Stimulated activated CD4-positive, alpha-beta T cell treated with anti-CD3 and anti-CD28 coated beads, Interleukin-15, amount 100 ng/mL, for 48 hours (primary cell): ENCODE measurements around the gene ZNF544.
"Not testable (repeated sequence)": the region's sequence is repeated elsewhere in the genome, so short reads cannot be mapped to it uniquely, and the experiment has no call there.

Source experiments
- DNase-seq, 2 donors: peaks; one replicate each; pipeline ENCODE4 v3.0.0-alpha.2; 2020; ENCODE audit warnings: low read depth in 2 of 2

The ZNF544 gene

GRCh38 chr19:58305065-58305931 lies 76.6 kb downstream of the ZNF544 start, which contains the start of gene ERVK3-1:
Gene ERVK3-1, plus strand, starts transcription at chr19:58305377. Its CDS starts 6,792 bp downstream, at chr19:58312169.
- DNase-seq: peak; percentile 91 to 92

GRCh38 chr19:58305932-58306323 lies 77.2 kb downstream of the ZNF544 start:
- no peak for DNase-seq

- DNase-seq: no peak
These were observed 79.0 kb downstream of the ZNF544 start for GRCh38 chr19:58307736-58308135.

GRCh38 chr19:58310685-58311084 lies 82.0 kb downstream of the ZNF544 start:
- DNase-seq: not testable (repeated sequence)

- no peak for DNase-seq
These were observed 82.7 kb downstream of the ZNF544 start for GRCh38 chr19:58311345-58311865.
